T47D (cell line): ENCODE results near the gene SMIM17.

ENCODE experiments used
- DNase-seq, 2 experiments: peaks; one replicate each; pipeline versions ENCODE4 v3.0.0 to v3.0.0-alpha.2; 2011 to 2012; ENCODE audit warnings: low read depth in 1 of 2, low spot score in 1 of 2
- JUND ChIP-seq: IDR thresholded peaks from 2 replicates; pipeline ENCODE4 v1.6.1; 2012; ENCODE audit warnings: low read depth
- in situ Hi-C: cut with HindIII; loops from 2 replicates; pipeline ENCODE4 v1.10.0; 2016; ENCODE audit warnings: low sequenced_read_pairs, low pct_unique_long_range_greater_than_20kb

SMIM17 gene

GRCh38 chr19:56619121-56619520 lies 23.8 kb upstream of the SMIM17 start:
- in situ Hi-C loops: no loop called here
- no peak for DNase-seq
- TF ChIP-seq JUND: no peak

DNA sequence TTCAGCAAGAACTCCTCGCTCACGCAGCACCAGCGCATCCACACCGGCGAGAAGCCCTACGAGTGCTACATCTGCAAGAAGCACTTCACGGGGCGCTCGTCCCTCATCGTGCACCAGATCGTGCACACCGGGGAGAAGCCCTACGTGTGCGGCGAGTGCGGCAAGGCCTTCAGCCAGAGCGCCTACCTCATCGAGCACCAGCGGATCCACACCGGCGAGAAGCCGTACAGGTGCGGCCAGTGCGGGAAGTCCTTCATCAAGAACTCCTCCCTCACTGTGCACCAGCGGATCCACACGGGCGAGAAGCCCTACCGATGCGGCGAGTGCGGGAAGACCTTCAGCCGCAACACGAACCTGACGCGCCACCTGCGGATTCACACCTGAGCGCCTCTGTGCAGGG lies 20.6 kb upstream of the SMIM17 start:
- no peak for TF ChIP-seq JUND
- in situ Hi-C loops: no loop called here
- DNase-seq: no peak

DNA sequence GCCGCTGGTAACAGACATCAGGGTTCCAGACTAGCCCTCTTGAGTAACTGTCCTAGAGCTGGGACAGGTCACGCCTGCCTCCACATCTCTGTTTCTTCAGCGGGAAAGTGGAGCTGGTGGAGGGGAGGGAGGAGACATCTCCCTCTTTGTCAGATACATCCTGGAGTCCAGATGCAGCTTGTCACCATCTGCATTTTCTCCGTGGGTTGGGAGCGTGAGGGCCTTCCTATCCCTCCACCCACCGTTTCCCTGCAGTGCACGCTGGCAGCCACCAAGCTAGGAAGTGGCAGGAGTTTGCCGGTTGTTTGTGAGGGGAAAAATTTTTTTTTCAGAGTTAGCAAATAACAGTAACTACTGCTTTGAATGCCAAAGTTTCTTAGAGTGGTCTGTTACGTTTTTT lies 20.0 kb upstream of the SMIM17 start:
- no peak for DNase-seq
- in situ Hi-C loops: no loop called here
- TF ChIP-seq JUND: no peak

- in situ Hi-C loops: no loop called here
- no peak for DNase-seq
- TF ChIP-seq JUND: no peak
Measured at GRCh38 chr19:56625708-56626107, 17.3 kb upstream of the SMIM17 start.

GRCh38 chr19:56633021-56633420 lies 9.9 kb upstream of the SMIM17 start:
- no peak for DNase-seq
- in situ Hi-C loops: no loop called here
- TF ChIP-seq JUND: no peak

GRCh38 chr19:56637976-56638555 lies 4.9 kb upstream of the SMIM17 start:
- in situ Hi-C loops: no loop called here
- TF ChIP-seq JUND: no peak
- DNase-seq: peak; percentile 68 to 94

GRCh38 chr19:56639217-56639616 lies 3.7 kb upstream of the SMIM17 start:
- no peak for TF ChIP-seq JUND
- in situ Hi-C loops: no loop called here
- peak in 1 of 2 experiments; percentile 66 for DNase-seq

- in situ Hi-C loops: no loop called here
- TF ChIP-seq JUND: no peak
- DNase-seq: no peak
Measured at GRCh38 chr19:56643460-56643955, 549 bp downstream of the SMIM17 start.

GRCh38 chr19:56654151-56654550 lies 11.2 kb downstream of the SMIM17 start:
- no peak for DNase-seq
- no peak for TF ChIP-seq JUND
- in situ Hi-C loops: no loop called here

DNA sequence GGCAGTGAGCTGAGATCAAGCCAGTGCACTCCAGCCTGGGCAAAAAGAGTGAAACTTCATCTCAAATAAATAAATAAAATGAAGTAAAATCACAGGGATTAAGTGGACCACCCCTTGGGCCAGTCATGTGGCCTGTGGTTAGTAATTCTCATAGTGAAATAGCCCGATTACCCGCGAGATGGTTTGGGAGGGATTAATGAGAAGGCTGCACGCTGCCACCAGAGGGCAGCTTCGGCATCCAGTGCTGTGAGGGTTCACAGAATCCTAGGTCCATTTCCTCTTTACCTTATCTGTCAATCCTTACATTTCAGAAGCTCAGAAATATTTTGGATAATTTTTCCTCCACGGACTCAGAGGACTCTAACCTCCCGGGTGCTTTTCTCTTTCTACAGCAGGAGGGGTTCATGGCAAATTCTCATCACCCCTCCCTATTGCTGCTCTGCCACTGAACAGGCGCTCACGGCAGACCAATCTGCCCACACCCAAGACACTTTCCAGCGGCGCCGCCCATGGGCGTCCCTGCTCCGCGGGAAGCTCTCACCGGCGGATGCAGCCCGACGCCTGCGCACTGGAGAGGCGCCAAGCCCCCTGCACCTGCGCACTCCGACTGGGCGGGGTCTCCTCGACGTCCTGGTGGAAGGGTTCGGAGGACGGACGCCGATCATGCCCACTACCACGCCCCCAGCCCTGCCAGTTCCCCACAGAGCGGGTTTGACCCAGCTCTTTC lies 17.6 kb downstream of the SMIM17 start:
- in situ Hi-C loops: no loop called here
- TF ChIP-seq JUND: no peak

DNA sequence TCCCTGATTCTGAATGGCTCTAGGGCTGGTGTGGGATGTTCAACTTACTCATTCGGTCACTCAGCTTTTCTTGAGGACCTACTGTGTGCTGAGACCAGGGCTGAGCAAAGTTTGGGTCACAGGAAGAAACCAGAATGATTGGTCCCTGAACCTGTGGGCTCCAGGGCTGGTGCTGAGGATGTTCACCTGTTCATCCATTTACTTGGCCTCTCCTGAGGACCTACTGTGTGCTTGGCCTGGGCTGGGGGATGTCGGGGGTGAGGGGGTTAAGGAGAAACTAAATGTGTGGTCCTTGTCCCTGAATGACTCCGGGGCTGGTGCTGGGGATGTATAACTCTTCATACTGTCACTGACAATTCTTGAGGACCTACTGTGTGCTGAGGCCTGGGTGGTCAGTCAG lies 18.3 kb downstream of the SMIM17 start:
- no peak for DNase-seq
- no peak for TF ChIP-seq JUND
- in situ Hi-C loops: no loop called here

More for the DNA sequence above, 17.6 kb downstream of the SMIM17 start:
- DNase-seq: no peak

- in situ Hi-C loops: no loop called here
- no peak for DNase-seq
- no peak for TF ChIP-seq JUND
Measured at GRCh38 chr19:56663931-56664500, 21.1 kb downstream of the SMIM17 start.

DNA sequence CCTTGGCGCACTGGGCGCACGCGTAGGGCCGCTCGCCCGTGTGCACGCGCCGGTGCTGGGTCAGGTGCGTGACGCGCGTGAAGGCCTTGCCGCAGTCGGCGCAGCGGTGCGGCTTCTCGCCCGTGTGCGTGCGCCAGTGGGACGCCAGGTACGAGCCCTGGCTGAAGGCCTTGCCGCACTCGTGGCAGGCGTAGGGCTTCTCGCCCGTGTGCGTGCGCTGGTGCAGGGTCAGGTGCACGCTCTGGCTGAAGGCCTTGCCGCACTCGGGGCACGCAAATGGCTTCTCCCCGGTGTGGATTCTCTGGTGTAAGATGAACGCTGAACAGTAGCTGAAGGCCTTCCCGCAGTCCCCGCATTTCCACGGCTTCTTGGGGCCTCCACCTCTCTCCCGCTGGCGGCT lies 21.6 kb downstream of the SMIM17 start:
- in situ Hi-C loops: no loop called here
- TF ChIP-seq JUND: no peak
- no peak for DNase-seq
